Cerebellar nuclear complex (tissue), 1 donor: ENCODE measurements around the gene IARS1.

Experiments
- DNase-seq, 2 experiments: peaks; one replicate each; lab custom pipeline; 2025; lab: John Stamatoyannopoulos, UW

Gene IARS1

GRCh38 chr9:92295240-92295790 is 1.8 kb upstream of the IARS1 start:
- DNase-seq, result no peak

- DNase-seq, result no peak
Measured at GRCh38 chr9:92294297-92294676, 790 bp upstream of the IARS1 start.

DNA sequence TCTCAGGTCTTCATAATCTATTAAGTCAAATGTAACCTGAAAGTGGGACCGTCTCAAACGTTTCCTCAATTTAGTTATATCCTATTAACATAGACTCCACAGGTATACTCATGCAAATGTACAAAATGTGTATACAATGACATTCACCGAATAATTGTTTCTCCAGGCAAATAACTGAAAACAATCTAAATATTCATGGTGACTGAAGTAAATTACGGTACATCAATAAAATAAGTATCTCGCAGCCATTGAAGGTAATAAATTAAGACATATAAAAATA is 482 bp downstream of the IARS1 start:
- no peak for DNase-seq

GRCh38 chr9:92292338-92293074 is 991 bp downstream of the IARS1 start:
- DNase-seq, result no peak

GRCh38 chr9:92291577-92291976 is 1.9 kb downstream of the IARS1 start:
- DNase-seq, result no peak

- no peak for DNase-seq
Measured at GRCh38 chr9:92290785-92291429, 2.6 kb downstream of the IARS1 start.

GRCh38 chr9:92289708-92290390 is 3.6 kb downstream of the IARS1 start:
- no peak for DNase-seq

DNA sequence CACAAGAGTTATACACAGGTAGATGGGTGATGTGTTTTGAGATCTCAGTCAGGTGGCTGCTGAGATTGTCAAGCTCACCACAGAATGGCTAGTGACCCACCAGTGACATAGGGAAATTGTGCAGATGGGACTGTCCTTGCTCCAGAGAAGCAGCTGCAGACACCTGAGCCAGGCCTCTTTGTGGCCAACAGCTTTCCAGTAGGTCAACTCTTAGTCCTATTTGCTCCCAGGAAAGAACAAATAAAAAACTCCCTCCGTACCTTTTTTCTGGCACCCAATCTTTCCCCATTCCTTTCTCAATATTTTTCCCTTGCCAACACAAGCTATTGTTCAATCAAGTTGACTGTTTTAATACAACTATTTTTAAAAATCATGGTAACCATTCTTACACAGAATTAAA is 14.2 kb downstream of the IARS1 start:
- no peak for DNase-seq

DNA sequence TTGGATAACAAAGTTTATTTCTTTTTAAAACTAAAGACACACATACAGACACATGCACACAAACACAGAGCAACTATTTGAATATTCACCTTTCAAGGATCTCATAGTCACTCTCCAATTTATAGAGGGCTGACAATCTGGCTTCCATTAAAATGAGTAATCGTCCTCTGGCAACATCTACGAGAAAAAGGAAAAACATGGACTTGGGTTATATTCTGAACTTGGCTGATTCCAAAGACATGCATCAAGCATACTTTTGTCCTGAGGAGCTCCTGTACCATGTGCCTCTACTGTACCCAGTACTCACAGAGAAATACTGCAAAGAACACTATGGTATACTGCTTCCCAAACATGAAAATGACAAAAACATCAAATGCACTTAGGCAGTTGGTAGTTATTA is 15.4 kb downstream of the IARS1 start:
- no peak for DNase-seq

DNA sequence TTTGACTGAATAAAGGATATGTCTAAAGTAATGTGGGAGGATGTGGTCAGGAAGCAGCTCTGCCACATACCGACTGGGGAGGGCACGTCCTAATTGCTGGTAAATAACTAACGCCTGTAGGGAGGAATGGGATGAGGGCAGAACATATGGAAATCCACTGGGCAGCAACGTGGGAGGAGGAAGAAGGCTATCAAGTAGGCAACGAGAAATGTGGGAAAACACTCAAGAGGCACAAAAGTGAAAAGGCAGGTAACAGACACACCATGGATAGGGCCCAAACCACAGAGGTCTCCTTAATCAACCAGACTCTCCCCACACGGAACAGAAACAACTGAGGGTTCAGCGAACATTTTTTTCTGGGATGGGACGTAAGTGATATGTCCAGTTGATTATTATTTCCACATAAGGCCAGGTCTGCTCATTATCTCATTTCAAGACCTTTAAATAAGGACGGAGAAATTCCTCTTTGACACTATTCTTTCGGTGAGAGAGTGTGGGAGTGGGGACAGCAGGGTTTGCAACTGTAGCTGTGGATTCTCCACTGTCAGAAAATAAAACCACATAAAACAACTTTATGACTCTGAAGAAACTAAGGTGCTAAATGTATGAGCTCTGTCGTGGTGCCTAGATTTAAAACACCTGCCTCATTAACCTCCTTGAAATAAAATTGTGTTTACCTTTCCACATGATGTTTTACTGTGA is 17.0 kb downstream of the IARS1 start:
- DNase-seq, result no peak

DNA sequence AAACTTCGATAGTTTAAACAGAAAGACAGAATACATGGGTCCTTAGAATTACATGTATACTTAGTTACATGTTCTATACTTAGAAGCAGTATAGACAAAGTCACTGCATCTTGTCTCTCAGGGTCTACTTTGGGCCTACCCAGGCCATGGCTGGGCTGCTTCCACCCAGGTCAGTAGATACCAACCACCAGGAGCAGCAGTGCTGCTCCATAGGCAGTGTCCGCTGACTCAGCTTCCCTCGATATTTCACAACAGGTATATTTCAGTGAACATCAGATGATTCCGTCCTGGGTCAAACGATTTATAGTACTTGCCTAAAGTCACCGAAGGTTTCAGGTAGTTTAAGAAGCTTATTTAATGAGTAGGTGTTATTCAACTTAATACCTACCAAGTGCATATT is 18.0 kb downstream of the IARS1 start:
- DNase-seq, result no peak

GRCh38 chr9:92270511-92270910 is 23.0 kb downstream of the IARS1 start:
- DNase-seq, result no peak

DNA sequence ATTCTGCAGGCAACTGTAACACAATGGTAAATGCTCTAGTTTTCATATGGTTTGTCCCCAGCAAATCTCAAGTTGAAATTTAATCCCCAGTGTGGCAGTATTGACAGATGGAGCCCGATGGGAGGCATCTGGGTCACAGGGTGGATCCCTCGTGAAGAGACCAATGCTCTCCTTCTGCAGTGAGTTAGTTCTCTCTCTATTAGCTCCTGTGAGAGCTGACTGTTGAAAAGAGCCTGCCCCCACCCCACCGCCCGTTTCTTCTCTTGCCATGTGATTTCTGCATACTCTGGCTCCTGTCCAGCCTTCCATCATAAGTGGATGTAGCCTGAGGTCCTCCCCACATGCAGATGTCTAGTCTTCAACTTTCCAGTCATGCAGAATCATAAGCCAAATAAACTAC is 27.0 kb downstream of the IARS1 start:
- peak; percentile 60 to 70 for DNase-seq

GRCh38 chr9:92265154-92265553 is 28.3 kb downstream of the IARS1 start:
- DNase-seq, result no peak

GRCh38 chr9:92263131-92263530 is 30.4 kb downstream of the IARS1 start:
- DNase-seq, result no peak

DNA sequence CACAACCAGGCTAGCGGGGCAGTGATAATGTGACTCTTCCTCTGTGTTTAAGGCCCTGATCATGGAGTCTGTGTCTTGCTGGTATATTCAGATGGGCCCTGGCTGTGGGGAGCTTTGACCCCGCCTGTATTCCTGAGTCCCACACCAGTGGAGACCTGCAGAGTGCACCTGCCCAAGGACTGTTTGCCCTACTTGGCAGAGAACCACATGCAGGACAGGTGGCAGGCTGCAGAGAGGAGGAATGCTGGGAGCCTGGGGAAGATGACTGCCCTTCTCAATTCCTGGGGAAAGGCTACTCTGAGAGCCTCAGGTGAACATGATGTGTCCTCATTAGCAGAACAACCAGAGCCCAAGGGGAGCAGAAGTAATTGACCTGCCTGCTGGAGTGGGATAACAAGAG is 36.2 kb downstream of the IARS1 start:
- peak; percentile 78 to 88 for DNase-seq

DNA sequence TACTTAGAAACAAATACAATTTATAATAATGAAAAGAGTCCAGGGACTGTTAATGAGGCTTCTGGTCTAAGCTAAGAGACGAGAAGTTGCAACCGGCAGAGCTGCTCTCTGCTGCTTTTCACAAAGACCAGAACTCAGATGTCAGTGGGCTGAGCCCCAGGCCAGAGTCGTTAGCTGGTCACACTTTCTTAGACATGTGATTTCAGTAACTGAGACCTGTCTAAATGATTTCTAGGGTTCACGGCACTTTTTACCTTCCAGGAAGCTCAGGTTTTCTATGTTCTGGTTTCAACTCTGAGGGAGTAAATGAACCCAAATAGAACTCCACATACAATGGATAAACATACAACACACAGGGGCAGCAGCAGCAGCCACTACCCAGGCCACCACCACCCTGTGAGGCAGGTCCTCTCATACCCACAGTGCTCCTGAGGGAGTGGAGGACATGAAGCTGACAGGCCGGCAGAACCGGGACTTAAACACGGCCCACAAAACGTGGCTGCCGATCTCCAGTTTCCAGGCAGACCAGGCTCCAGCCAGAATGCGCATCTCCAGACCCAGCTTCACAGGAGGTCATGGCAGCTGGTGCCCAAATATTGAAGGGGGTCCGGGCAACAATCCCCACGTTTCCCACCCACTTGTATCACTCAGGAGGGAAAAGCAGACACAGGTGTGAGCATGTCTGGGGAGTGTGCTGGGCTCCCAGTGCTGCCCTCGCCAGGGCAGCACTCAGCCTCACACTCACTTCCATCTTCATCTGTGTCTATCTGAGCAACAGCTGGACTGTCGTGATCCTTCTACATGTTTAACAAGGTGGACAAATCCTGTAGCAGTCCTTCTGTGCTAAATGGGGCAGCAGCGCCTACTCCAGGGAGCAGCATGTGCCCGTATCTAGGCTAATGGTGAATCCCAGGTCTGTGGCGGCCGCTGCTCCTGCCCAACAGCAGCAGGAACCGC is 38.8 kb downstream of the IARS1 start:
- no peak for DNase-seq

- DNase-seq, result no peak
Measured at GRCh38 chr9:92253656-92254055, 39.8 kb downstream of the IARS1 start.

- DNase-seq, result no peak
Measured at GRCh38 chr9:92247981-92248380, 45.5 kb downstream of the IARS1 start.

DNA sequence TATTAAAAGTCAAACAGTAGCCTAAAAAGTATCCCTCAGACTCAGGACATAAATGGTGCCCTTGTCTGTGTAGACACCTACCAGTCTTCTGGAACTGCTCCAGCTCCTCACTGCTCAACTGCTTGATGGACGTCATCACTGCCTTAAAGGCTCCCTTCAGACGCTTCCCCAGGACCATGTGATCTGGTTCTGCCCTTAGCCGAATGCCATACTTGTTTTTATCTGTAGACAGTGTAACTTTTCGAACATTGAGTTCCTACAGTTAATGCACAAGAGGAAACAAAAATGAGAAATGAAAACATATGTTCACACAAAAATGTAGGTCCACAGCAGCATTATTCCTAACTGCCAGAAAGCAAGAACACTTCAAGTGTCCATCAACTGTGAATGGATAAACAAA is 46.2 kb downstream of the IARS1 start:
- DNase-seq, result no peak

DNA sequence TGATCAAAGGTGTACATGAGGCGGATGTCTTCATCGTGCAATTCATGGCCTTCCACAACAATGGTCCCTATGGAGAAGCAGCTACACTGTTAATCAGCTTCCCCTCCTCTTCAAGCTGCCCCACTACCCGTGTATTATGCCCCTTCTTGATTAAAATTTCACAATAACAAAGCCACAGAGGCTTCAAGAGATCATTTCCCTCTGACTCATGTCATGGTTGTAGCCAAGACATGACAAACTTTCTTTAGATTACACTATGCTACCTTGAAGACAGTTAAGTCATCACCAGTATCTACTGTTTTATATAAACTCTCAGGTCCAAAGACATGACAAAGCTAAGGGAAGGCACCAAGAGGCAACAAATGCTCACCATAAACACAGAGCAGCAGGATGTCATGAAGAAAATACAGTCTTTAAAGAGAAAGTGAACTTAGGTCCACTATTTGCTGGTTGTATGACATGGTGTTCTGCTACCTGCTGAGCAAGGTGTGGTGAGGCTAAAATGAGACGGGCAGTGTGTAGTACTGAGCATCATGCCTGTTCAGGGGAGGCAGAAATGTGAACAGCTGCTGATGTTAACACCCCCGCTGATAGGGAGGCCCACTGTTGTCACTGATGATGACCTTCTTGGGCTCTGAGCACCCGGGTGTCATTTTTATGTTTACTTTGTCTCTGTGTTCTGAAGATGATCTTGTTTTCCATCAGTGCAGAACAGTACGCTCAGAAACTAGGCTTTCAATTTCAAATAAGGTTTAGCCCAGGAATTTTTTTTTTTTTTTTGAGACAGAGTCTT is 48.3 kb downstream of the IARS1 start:
- DNase-seq, result no peak
